Ishikawa (cell line): ENCODE results near the gene SGMS1.

Experiments
- CEBPB ChIP-seq: IDR thresholded peaks from 2 replicates; pipeline ENCODE4 v1.6.1; 2012
- CREB1 ChIP-seq: IDR thresholded peaks from 2 replicates; pipeline ENCODE4 v1.6.1; 2012; ENCODE audit warnings: low read depth
- EGR1 ChIP-seq: IDR thresholded peaks from 2 replicates; pipeline ENCODE4 v1.6.1; 2012
- EP300 ChIP-seq: IDR thresholded peaks from 2 replicates; pipeline ENCODE4 v1.6.1; 2012; ENCODE audit warnings: borderline replicate concordance
- FOXM1 ChIP-seq: IDR thresholded peaks from 2 replicates; pipeline ENCODE4 v1.6.1; 2012; ENCODE audit warnings: low read depth, borderline replicate concordance
- NFIC ChIP-seq: IDR thresholded peaks from 2 replicates; pipeline ENCODE4 v1.6.1; 2012
- RAD21 ChIP-seq: IDR thresholded peaks from 2 replicates; pipeline ENCODE4 v1.6.1; 2012; ENCODE audit warnings: low read depth
- TAF1 ChIP-seq: IDR thresholded peaks from 2 replicates; pipeline ENCODE4 v1.6.1; 2012; ENCODE audit warnings: low read depth, mild to moderate bottlenecking
- TCF12 ChIP-seq: IDR thresholded peaks from 2 replicates; pipeline ENCODE4 v1.6.1; 2012; ENCODE audit warnings: low read depth
- TEAD4 ChIP-seq: IDR thresholded peaks from 2 replicates; pipeline ENCODE4 v1.6.1; 2012
- YY1 ChIP-seq: IDR thresholded peaks from 2 replicates; pipeline ENCODE4 v1.6.1; 2012; ENCODE audit warnings: low read depth
- ZBTB7A ChIP-seq: IDR thresholded peaks from 2 replicates; pipeline ENCODE4 v1.6.1; 2012; ENCODE audit warnings: low read depth
- TF ChIP-seq, protein P1 (sequence below): IDR thresholded peaks from 2 replicates; pipeline ENCODE4 v1.6.1; 2012
- TF ChIP-seq, protein P2 (sequence below): IDR thresholded peaks from 2 replicates; pipeline ENCODE4 v1.6.1; 2012
- TF ChIP-seq, protein P3 (sequence below): IDR thresholded peaks from 2 replicates; pipeline ENCODE4 v1.6.1; 2012; ENCODE audit warnings: low read depth, mild to moderate bottlenecking

The SGMS1 gene

DNA sequence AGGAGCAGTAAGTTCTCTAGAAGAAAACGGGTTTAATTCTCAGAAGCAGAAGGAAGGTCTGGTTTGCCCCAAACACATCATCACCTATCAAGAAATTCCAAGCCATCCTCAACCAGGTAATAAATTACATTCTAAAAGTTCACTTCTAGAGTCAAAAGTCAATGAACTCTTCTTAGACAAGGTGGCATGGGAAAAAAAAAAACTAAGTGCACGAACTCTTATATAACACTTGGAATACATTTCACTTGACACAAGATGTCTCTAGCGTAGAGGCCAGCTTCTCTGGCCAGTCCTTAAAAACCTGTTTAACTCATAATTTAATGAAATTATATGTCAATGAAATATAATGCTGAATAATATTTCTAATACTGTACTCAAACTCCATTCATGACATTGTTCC, 200.3 kb downstream of the SGMS1 start:
- no peak for TF ChIP-seq NFIC
- no peak for TF ChIP-seq RAD21
- no peak for TF ChIP-seq EGR1

DNA sequence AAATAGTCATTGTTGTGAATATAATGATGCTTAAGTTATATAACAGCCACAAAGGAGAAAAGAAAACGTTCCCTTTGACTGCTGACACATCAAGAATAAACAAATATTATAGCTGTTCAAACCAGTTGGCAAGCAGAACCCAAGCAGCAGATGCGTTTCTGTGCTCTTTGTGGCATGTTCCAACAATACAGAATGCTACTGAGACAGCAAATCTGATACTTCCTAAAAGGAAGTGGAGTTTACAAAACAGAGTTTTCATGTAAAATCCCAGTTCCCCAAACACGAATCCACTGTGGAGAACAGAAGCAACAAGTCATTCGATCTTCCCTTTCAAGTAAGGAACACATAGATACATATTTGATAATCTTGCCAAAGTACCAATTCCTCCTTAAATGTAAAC, 201.5 kb downstream of the SGMS1 start:
- no peak for TF ChIP-seq FOXM1
- no peak for TF ChIP-seq TCF12
- no peak for TF ChIP-seq NFIC
- no peak for TF ChIP-seq CREB1
- TF ChIP-seq, protein P1, sequence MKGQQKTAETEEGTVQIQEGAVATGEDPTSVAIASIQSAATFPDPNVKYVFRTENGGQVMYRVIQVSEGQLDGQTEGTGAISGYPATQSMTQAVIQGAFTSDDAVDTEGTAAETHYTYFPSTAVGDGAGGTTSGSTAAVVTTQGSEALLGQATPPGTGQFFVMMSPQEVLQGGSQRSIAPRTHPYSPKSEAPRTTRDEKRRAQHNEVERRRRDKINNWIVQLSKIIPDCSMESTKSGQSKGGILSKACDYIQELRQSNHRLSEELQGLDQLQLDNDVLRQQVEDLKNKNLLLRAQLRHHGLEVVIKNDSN = no peak
- TF ChIP-seq, protein P2, sequence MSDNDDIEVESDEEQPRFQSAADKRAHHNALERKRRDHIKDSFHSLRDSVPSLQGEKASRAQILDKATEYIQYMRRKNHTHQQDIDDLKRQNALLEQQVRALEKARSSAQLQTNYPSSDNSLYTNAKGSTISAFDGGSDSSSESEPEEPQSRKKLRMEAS = no peak
- TF ChIP-seq YY1 = no peak
- no peak for TF ChIP-seq ZBTB7A
- TF ChIP-seq TAF1 = no peak
- TF ChIP-seq EGR1 = no peak

DNA sequence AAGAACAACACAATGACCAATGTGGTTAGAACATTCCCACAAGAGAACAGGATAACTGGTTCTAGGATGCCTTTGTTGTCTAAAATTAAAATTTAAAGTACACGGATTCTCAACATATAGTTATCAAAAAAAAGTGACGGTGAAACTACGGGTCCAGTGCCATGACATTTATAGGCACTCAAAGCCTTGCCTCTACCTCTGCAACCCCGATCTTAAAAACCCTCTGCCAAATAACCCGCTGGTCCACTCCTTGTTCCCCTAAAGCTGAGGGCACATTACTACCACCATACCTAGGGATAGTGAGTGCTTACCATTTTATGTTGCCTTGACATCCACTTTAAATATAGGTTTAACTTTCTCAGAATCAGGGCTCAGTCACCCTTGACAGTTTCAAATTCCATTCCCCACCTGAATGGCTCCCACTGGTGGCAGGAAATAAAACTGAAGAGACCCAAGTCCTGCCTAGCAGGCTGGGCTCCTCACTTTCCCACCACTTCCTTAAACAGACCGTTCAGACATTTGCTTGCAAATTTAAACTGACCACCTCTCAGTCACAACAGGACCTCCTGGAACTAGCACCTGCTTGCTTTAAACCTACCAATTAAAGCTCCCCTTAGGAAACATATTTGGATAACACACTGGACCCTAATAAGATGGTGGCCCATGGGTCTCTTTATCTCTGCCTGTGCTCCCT, 202.6 kb downstream of the SGMS1 start:
- no peak for TF ChIP-seq CEBPB
- TF ChIP-seq YY1 = no peak
- TF ChIP-seq TCF12 = no peak
- peak; percentile 70 for TF ChIP-seq RAD21

DNA sequence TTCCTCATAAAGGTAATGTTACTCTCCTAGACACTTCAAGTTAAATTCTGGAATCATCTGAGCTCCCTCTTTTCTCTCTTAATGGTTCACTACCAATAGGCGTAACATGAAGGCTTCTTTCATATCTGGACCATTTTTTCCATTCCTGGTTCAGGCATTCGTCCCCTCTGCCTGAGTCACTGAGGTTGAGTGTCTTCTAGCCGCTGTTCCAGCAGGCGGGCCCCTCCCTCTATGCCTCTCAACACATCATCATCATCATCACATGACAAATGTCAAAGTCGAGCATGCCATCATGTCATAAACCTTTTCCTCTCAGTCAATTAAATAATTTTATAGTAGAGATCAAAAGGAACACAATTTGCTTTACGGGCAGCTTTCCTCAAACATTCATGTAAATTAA, 203.6 kb downstream of the SGMS1 start:
- TF ChIP-seq, protein P1 = no peak
- TF ChIP-seq TAF1 = no peak
- TF ChIP-seq ZBTB7A = no peak
- no peak for TF ChIP-seq TCF12
- no peak for TF ChIP-seq FOXM1
- TF ChIP-seq EGR1 = no peak
- TF ChIP-seq NFIC = no peak
- no peak for TF ChIP-seq YY1
- no peak for TF ChIP-seq CREB1
- TF ChIP-seq TEAD4 = no peak
- no peak for TF ChIP-seq RAD21
- TF ChIP-seq, protein P2 = no peak
- no peak for TF ChIP-seq CEBPB

DNA sequence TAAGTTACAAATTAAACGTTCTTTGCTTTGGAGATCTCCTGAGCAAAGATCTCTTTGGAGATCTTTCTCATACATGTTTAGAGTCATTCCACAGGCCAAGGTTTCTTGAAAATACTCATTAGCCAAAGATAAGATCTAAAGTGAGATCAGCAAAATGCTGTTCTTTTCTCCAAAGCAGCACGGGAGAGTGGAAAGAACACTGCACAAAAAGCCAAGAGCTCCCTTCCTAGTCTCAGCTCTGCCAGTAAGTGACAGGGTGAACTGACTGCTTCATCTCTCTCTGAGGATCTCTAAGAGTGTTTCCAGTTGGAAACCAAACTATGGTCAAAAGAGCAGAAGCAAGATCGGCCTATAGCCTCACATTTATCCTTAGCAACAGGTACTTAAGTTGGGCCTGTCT, 204.0 kb downstream of the SGMS1 start:
- TF ChIP-seq TCF12 (no peak), TAF1 (no peak), TEAD4 (no peak), YY1 (no peak), CEBPB (no peak), FOXM1 (no peak), RAD21 (no peak)
- TF ChIP-seq, protein P1 = no peak

DNA sequence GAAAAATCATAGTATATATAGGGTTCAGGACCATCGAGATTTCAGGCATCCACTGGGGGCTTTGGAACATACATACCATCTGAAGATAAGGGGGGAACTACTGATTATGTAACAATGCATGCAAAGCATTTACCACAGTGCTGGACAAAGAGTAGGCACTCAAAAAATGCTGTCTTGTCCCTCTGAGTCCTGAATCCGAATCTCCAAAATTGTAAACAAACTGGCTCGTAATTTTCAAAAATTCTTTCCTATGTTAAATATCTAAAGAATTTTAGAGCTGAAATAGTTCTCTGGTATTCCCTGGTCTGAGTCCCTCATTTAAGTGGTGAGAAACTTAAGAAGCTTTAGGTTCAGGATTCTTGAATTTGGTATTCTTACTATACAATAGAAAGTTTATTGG, 204.7 kb downstream of the SGMS1 start:
- TF ChIP-seq CEBPB (no peak), NFIC (no peak), FOXM1 (no peak), EGR1 (no peak), CREB1 (no peak), ZBTB7A (no peak), RAD21 (no peak), TEAD4 (no peak), EP300 (no peak), TCF12 (no peak), YY1 (no peak), TAF1 (no peak)
- TF ChIP-seq, protein P3, sequence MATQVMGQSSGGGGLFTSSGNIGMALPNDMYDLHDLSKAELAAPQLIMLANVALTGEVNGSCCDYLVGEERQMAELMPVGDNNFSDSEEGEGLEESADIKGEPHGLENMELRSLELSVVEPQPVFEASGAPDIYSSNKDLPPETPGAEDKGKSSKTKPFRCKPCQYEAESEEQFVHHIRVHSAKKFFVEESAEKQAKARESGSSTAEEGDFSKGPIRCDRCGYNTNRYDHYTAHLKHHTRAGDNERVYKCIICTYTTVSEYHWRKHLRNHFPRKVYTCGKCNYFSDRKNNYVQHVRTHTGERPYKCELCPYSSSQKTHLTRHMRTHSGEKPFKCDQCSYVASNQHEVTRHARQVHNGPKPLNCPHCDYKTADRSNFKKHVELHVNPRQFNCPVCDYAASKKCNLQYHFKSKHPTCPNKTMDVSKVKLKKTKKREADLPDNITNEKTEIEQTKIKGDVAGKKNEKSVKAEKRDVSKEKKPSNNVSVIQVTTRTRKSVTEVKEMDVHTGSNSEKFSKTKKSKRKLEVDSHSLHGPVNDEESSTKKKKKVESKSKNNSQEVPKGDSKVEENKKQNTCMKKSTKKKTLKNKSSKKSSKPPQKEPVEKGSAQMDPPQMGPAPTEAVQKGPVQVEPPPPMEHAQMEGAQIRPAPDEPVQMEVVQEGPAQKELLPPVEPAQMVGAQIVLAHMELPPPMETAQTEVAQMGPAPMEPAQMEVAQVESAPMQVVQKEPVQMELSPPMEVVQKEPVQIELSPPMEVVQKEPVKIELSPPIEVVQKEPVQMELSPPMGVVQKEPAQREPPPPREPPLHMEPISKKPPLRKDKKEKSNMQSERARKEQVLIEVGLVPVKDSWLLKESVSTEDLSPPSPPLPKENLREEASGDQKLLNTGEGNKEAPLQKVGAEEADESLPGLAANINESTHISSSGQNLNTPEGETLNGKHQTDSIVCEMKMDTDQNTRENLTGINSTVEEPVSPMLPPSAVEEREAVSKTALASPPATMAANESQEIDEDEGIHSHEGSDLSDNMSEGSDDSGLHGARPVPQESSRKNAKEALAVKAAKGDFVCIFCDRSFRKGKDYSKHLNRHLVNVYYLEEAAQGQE = no peak
- TF ChIP-seq, protein P2 = no peak
- TF ChIP-seq, protein P1 = no peak
